GM12892 (cell line): Measurements from ENCODE around the gene CDH13.

Source experiments
- POLR2A ChIP-seq: IDR thresholded peaks from 2 replicates; pipeline ENCODE4 v1.6.1; 2011; ENCODE audit warnings: low read depth, low read length, control low read depth
- POLR2AphosphoS5 ChIP-seq: IDR thresholded peaks from 2 replicates; pipeline ENCODE4 v1.6.1; 2011; ENCODE audit warnings: low read depth, low read length, control low read depth
- TAF1 ChIP-seq: IDR thresholded peaks from 2 replicates; pipeline ENCODE4 v1.6.1; 2011; ENCODE audit warnings: low read depth, mild to moderate bottlenecking, control low read depth, low read length, borderline replicate concordance

DNA sequence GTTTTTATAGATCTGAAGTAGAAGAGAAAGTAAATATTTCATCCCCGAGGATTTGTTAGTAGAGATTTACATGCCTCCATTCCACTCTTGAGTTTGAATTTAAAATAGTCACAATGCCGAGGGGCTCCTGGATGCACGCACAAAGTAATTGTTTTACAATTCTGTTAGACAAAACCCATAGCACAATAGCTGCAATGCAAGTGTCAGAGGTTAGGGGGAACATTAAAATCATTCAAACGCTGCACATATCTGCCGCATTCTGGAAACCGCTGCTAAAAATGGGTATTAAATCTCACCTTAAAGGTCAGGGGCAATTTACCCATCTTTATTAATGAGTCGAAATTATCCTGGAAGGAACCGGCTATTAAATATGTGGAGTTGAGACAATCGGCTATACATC lies 652.5 kb downstream of the CDH13 start:
- TF ChIP-seq TAF1, result no peak
- no peak for TF ChIP-seq POLR2A
- TF ChIP-seq POLR2AphosphoS5, result no peak
